Measurements from ENCODE around the gene SETBP1. TPM values are rescaled to one million over a fixed set of nuclear protein-coding genes. Genes with fewer than 3 reads are reported as not detected.

The SETBP1 gene
- total RNA-seq, 4 donors from 2014 or later = 16.2 to 33.6 (median 24.4) TPM

- Histone ChIP-seq H3K4me3 (no peak overlapping the region), H3K4me1 (no peaks in the 10 kb centered on the region), H3K27me3 (no peaks in the 10 kb centered on the region), H3K36me3 (peaks cover 0 to 6% (median 0%) of the 10 kb centered on the region in 4 donors), H3K27ac (no peak overlapping the region), H3K9me3 (no peaks in the 10 kb centered on the region)
- no peak for DNase-seq
- no peak for TF ChIP-seq POLR2AphosphoS5 (IDR thresholded peaks at IDR 0.05)
- no peak for TF ChIP-seq EP300 (IDR thresholded peaks at IDR 0.05; ENCODE audit: low read depth)
- no peak for TF ChIP-seq POLR2A (IDR thresholded peaks at IDR 0.05)
- no peak for TF ChIP-seq CTCF (IDR thresholded peaks at IDR 0.05)
- in situ Hi-C loops (cut with MboI; ENCODE audit: low pct_ligation_motif_present in 1 of 4, low pct_unique_long_range_greater_than_20kb in 1 of 4, low sequenced_read_pairs in 3 of 4) (no loop called here), intact Hi-C loops (cut with DNase I; ENCODE audit: low total_unique reads) (no loop called here)
- 90 to 97% methylated on average over 6 to 14 of the region's 14 CpGs for WGBS, 2 donors (ENCODE audit: low coverage in 1 of 2)
These were observed 271.1 kb downstream of the SETBP1 start for GRCh38 chr18:44951748-44952147.

GRCh38 chr18:44954257-44954656 is 273.6 kb downstream of the SETBP1 start:
- Histone ChIP-seq H3K27me3 (no peaks in the 10 kb centered on the region), H3K36me3 (peaks cover 0 to 6% (median 0%) of the 10 kb centered on the region in 4 donors), H3K27ac (no peak overlapping the region), H3K9me3 (no peaks in the 10 kb centered on the region), H3K4me3 (no peak overlapping the region), H3K4me1 (peaks cover 0 to 7% (median 0%) of the 10 kb centered on the region in 4 donors)
- TF ChIP-seq POLR2A (IDR thresholded peaks at IDR 0.05) = no peak
- no peak for TF ChIP-seq EP300 (IDR thresholded peaks at IDR 0.05; ENCODE audit: low read depth)
- TF ChIP-seq POLR2AphosphoS5 (IDR thresholded peaks at IDR 0.05) = no peak
- TF ChIP-seq CTCF (IDR thresholded peaks at IDR 0.05) = no peak
- no peak for DNase-seq
- intact Hi-C loops (cut with DNase I; ENCODE audit: low total_unique reads) (no loop called here), in situ Hi-C loops (cut with MboI; ENCODE audit: low pct_ligation_motif_present in 1 of 4, low pct_unique_long_range_greater_than_20kb in 1 of 4, low sequenced_read_pairs in 3 of 4) (no loop called here)
- WGBS, 2 donors (ENCODE audit: low coverage in 1 of 2) = 52% methylated on average over 1 of the region's 1 CpG; no CpG with 5 or more reads in 1 of the 2 donors

GRCh38 chr18:44955825-44956224 is 275.1 kb downstream of the SETBP1 start:
- 59 to 80% methylated on average over 1 of the region's 1 CpG for WGBS, 2 donors (ENCODE audit: low coverage in 1 of 2)

GRCh38 chr18:44957025-44957424 is 276.3 kb downstream of the SETBP1 start:
- WGBS, 2 donors (ENCODE audit: low coverage in 1 of 2) = 100% methylated on average over 1 of the region's 1 CpG; no CpG with 5 or more reads in 1 of the 2 donors
- Histone ChIP-seq H3K36me3 (no peaks in the 10 kb centered on the region), H3K27me3 (no peaks in the 10 kb centered on the region), H3K9me3 (no peaks in the 10 kb centered on the region), H3K4me1 (peaks cover 0 to 8% (median 3%) of the 10 kb centered on the region in 4 donors), H3K27ac (no peak overlapping the region), H3K4me3 (no peak overlapping the region)
- in situ Hi-C loops (cut with MboI; ENCODE audit: low pct_ligation_motif_present in 1 of 4, low pct_unique_long_range_greater_than_20kb in 1 of 4, low sequenced_read_pairs in 3 of 4) = no loop called here
- intact Hi-C loops (cut with DNase I; ENCODE audit: low total_unique reads) = no loop called here
- no peak for DNase-seq
- no peak for TF ChIP-seq CTCF (IDR thresholded peaks at IDR 0.05)
- TF ChIP-seq POLR2AphosphoS5 (IDR thresholded peaks at IDR 0.05) = no peak
- TF ChIP-seq POLR2A (IDR thresholded peaks at IDR 0.05) = no peak
- no peak for TF ChIP-seq EP300 (IDR thresholded peaks at IDR 0.05; ENCODE audit: low read depth)

More at GRCh38 chr18:44955825-44956224, 275.1 kb downstream of the SETBP1 start:
- Histone ChIP-seq H3K9me3 (no peaks in the 10 kb centered on the region), H3K27me3 (no peaks in the 10 kb centered on the region), H3K4me1 (peaks cover 0 to 8% (median 3%) of the 10 kb centered on the region in 4 donors), H3K36me3 (no peaks in the 10 kb centered on the region), H3K27ac (no peak overlapping the region), H3K4me3 (no peak overlapping the region)
- in situ Hi-C loops (cut with MboI; ENCODE audit: low pct_ligation_motif_present in 1 of 4, low pct_unique_long_range_greater_than_20kb in 1 of 4, low sequenced_read_pairs in 3 of 4) (no loop called here), intact Hi-C loops (cut with DNase I; ENCODE audit: low total_unique reads) (no loop called here)
- no peak for DNase-seq
- TF ChIP-seq POLR2A (IDR thresholded peaks at IDR 0.05) = no peak
- no peak for TF ChIP-seq CTCF (IDR thresholded peaks at IDR 0.05)
- no peak for TF ChIP-seq POLR2AphosphoS5 (IDR thresholded peaks at IDR 0.05)
- TF ChIP-seq EP300 (IDR thresholded peaks at IDR 0.05; ENCODE audit: low read depth) = no peak
